Measurements from ENCODE around the gene SUPT6H. TPM values are rescaled to one million over a fixed set of nuclear protein-coding genes. Genes with fewer than 3 reads are reported as not detected.

Gene SUPT6H
- total RNA-seq, 1 donor from 2014 or later: 91.2 TPM

DNA sequence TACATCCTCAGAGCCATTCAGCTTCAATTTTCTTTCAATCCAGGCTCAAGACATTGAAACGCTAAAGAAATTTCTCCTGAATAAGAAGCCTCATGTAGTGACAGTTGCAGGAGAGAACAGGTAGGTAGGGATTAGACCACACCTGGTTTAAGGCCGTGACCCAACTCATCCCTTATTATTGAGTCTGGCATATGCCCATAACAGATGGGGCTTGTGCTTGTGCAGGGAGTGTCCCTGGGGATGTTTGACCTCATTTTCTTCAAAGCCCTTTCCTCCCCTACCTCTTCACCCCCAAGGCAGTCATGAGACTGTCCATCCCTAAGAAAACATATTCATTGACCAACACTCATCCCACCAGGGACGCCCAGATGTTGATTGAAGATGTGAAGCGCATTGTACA lies 24.3 kb downstream of the SUPT6H start:
- Mint-ChIP-seq H3K9me3 (ENCODE audit: unreplicated experiment) (no peaks in the 10 kb centered on the region), H3K4me1 (ENCODE audit: unreplicated experiment) (no peaks in the 10 kb centered on the region), H3K27me3 (ENCODE audit: unreplicated experiment) (no peaks in the 10 kb centered on the region), H3K27ac (ENCODE audit: unreplicated experiment) (no peak overlapping the region), H3K36me3 (ENCODE audit: unreplicated experiment) (peaks cover 72% of the 10 kb centered on the region), H3K4me3 (ENCODE audit: unreplicated experiment) (no peak overlapping the region)
- TF ChIP-seq, protein P1, sequence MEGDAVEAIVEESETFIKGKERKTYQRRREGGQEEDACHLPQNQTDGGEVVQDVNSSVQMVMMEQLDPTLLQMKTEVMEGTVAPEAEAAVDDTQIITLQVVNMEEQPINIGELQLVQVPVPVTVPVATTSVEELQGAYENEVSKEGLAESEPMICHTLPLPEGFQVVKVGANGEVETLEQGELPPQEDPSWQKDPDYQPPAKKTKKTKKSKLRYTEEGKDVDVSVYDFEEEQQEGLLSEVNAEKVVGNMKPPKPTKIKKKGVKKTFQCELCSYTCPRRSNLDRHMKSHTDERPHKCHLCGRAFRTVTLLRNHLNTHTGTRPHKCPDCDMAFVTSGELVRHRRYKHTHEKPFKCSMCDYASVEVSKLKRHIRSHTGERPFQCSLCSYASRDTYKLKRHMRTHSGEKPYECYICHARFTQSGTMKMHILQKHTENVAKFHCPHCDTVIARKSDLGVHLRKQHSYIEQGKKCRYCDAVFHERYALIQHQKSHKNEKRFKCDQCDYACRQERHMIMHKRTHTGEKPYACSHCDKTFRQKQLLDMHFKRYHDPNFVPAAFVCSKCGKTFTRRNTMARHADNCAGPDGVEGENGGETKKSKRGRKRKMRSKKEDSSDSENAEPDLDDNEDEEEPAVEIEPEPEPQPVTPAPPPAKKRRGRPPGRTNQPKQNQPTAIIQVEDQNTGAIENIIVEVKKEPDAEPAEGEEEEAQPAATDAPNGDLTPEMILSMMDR (IDR thresholded peaks at IDR 0.05): no peak
- no peak for DNase-seq (ENCODE audit: extremely low spot score, unreplicated experiment)

DNA sequence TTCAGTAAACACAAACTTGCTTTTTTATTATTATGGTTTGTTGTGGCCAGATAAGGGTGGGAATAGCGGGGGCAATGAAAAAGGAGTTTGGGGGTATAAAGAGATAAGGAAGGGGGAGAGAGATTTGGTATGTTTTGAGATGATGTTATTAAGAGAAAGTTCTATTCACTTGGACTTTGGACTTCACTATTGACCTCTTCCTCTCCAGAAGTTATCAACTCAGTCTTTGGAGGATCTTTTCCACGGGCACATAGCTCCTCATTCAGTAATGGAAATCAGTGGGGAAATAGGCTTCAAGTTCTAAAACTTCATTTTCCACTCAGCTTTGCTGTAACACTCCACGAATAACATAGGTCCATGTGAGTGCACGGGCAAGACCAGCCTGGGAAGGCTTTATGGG lies 26.5 kb downstream of the SUPT6H start:
- H3K27ac Mint-ChIP-seq (ENCODE audit: unreplicated experiment): no peak overlapping the region
- H3K4me3 Mint-ChIP-seq (ENCODE audit: unreplicated experiment): no peak overlapping the region
- no peak for DNase-seq (ENCODE audit: extremely low spot score, unreplicated experiment)
- TF ChIP-seq, protein P1 (IDR thresholded peaks at IDR 0.05): no peak
- H3K9me3 Mint-ChIP-seq (ENCODE audit: unreplicated experiment): no peaks in the 10 kb centered on the region
- no peaks in the 10 kb centered on the region for H3K27me3 Mint-ChIP-seq (ENCODE audit: unreplicated experiment)
- no peaks in the 10 kb centered on the region for H3K4me1 Mint-ChIP-seq (ENCODE audit: unreplicated experiment)
- peaks cover 65% of the 10 kb centered on the region for H3K36me3 Mint-ChIP-seq (ENCODE audit: unreplicated experiment)

GRCh38 chr17:28689011-28689410 lies 27.0 kb downstream of the SUPT6H start:
- no peaks in the 10 kb centered on the region for H3K27me3 Mint-ChIP-seq (ENCODE audit: unreplicated experiment)
- DNase-seq (ENCODE audit: extremely low spot score, unreplicated experiment): no peak
- TF ChIP-seq, protein P1 (IDR thresholded peaks at IDR 0.05): no peak
- no peaks in the 10 kb centered on the region for H3K9me3 Mint-ChIP-seq (ENCODE audit: unreplicated experiment)
- peaks cover 67% of the 10 kb centered on the region for H3K36me3 Mint-ChIP-seq (ENCODE audit: unreplicated experiment)
- H3K27ac Mint-ChIP-seq (ENCODE audit: unreplicated experiment): no peak overlapping the region
- no peaks in the 10 kb centered on the region for H3K4me1 Mint-ChIP-seq (ENCODE audit: unreplicated experiment)
- H3K4me3 Mint-ChIP-seq (ENCODE audit: unreplicated experiment): no peak overlapping the region

- TF ChIP-seq, protein P1 (IDR thresholded peaks at IDR 0.05): no peak
- peaks cover 40% of the 10 kb centered on the region for H3K36me3 Mint-ChIP-seq (ENCODE audit: unreplicated experiment)
These were observed 31.9 kb downstream of the SUPT6H start for GRCh38 chr17:28693869-28694268.

GRCh38 chr17:28698253-28698941 lies 36.4 kb downstream of the SUPT6H start:
- H3K36me3 Mint-ChIP-seq (ENCODE audit: unreplicated experiment): peaks cover 37% of the 10 kb centered on the region
- H3K4me3 Mint-ChIP-seq (ENCODE audit: unreplicated experiment): no peak overlapping the region
- no peaks in the 10 kb centered on the region for H3K27me3 Mint-ChIP-seq (ENCODE audit: unreplicated experiment)
- no peaks in the 10 kb centered on the region for H3K4me1 Mint-ChIP-seq (ENCODE audit: unreplicated experiment)
- DNase-seq (ENCODE audit: extremely low spot score, unreplicated experiment): no peak
- H3K27ac Mint-ChIP-seq (ENCODE audit: unreplicated experiment): no peak overlapping the region
- no peaks in the 10 kb centered on the region for H3K9me3 Mint-ChIP-seq (ENCODE audit: unreplicated experiment)
- TF ChIP-seq, protein P1 (IDR thresholded peaks at IDR 0.05): no peak

More at GRCh38 chr17:28693869-28694268, 31.9 kb downstream of the SUPT6H start:
- no peaks in the 10 kb centered on the region for H3K9me3 Mint-ChIP-seq (ENCODE audit: unreplicated experiment)
- no peak overlapping the region for H3K4me3 Mint-ChIP-seq (ENCODE audit: unreplicated experiment)
- no peak overlapping the region for H3K27ac Mint-ChIP-seq (ENCODE audit: unreplicated experiment)
- H3K27me3 Mint-ChIP-seq (ENCODE audit: unreplicated experiment): no peaks in the 10 kb centered on the region
- H3K4me1 Mint-ChIP-seq (ENCODE audit: unreplicated experiment): no peaks in the 10 kb centered on the region
- no peak for DNase-seq (ENCODE audit: extremely low spot score, unreplicated experiment)
